H1 (cell line): ENCODE results near the gene ICAM3. TPM values are rescaled to one million over a fixed set of nuclear protein-coding genes. Genes with fewer than 3 reads are reported as not detected.

ENCODE experiments used
- BRCA1 ChIP-seq: IDR thresholded peaks from 2 replicates; pipeline ENCODE4 v1.6.1; 2012; ENCODE audit warnings: low read depth, low read length, improper control_type of control experiment
- CHD7 ChIP-seq: fragments of 300-600 bp; sonication (generic); IDR thresholded peaks from 2 replicates; pipeline ENCODE4 v1.7.1; 2012; ENCODE audit warnings: low read length, moderate library complexity, mild to moderate bottlenecking, inconsistent platforms; ENCODE audit not compliant: insufficient replicate concordance
- EGR1 ChIP-seq: IDR thresholded peaks from 2 replicates; pipeline ENCODE4 v1.6.1; 2011; ENCODE audit warnings: low read depth, low read length, borderline replicate concordance
- GABPA ChIP-seq: IDR thresholded peaks from 2 replicates; pipeline ENCODE4 v1.6.1; 2011; ENCODE audit warnings: mild to moderate bottlenecking, low read length, moderate library complexity, borderline replicate concordance; ENCODE audit not compliant: insufficient read depth
- HDAC6 ChIP-seq: IDR thresholded peaks from one replicate; pipeline ENCODE4 v1.7.1; 2012; ENCODE audit warnings: low read depth, mild to moderate bottlenecking, inconsistent platforms, low read length, moderate library complexity
- JUN ChIP-seq: IDR thresholded peaks from 2 replicates; pipeline ENCODE4 v1.6.1; 2011; ENCODE audit warnings: low read depth, mild to moderate bottlenecking, improper control_type of control experiment, low read length
- MAFK ChIP-seq: IDR thresholded peaks from 2 replicates; pipeline ENCODE4 v1.6.1; 2012; ENCODE audit warnings: low read depth, mild to moderate bottlenecking, improper control_type of control experiment, low read length
- polyA plus RNA-seq, 7 experiments: library from polyadenylated mRNA; depleted of rRNA in 3 of 7; stranded (reverse) in 5 of 7; unstranded in 2 of 7; fragments of >200 nt in 5 of 7; fragments of 200-250 nt in 2 of 7; gene quantifications; 1 replicate in 5 of 7; 2 replicates in 1 of 7; 4 replicates in 1 of 7; pipeline versions ENCODE4 v1.2.1 to v1.2.3, GENCODE V29; 2011 to 2013; ENCODE audit warnings: missing spikeins in 2 of 7, mixed read lengths in 2 of 7
- total RNA-seq: library from RNA; stranded (reverse); fragmentation: NEBNext Ultra II Directional; extraction: Animal tissue kit (Norgen Biotek cat#: 25700); gene quantifications from 2 replicates; pipeline ENCODE4 v1.2.1, GENCODE V29; 2021
- TF ChIP-seq, protein P1 (sequence below): IDR thresholded peaks from 2 replicates; pipeline ENCODE4 v1.6.1; 2012; ENCODE audit warnings: low read length, inconsistent platforms
- TF ChIP-seq, protein P2 (sequence below): IDR thresholded peaks from 2 replicates; pipeline ENCODE4 v1.6.1; 2011; ENCODE audit warnings: low read depth, mild to moderate bottlenecking, low read length; ENCODE audit not compliant: insufficient read depth

Gene ICAM3
- total and polyA plus RNA-seq, 2 of the 8 experiments (the other 6 are each of a cell fraction or from before 2014, with no cell fraction given) = 15.4 to 16.5 TPM

DNA sequence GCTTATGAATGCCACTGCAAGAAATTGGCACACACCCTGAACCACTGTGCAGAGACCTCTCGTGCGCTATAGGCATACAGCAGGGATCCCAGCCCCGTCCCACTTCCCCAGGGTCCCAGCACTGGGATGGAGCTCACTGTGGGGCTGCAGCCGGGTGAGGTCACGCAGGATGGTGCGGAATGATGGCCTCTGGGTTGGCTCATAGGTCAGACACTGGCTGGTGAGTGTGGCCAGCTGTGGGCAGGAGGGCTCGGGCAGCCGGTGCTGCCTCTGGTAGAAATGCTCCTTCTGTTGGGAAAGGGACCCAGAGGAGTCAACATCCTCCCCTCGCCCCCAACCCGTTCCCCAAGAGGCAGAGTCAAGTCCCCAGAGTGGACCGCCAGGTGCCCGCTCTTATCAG is 17.0 kb upstream of the ICAM3 start (continued):
- no peak for TF ChIP-seq CHD7
- no peak for TF ChIP-seq MAFK
- TF ChIP-seq, protein P1, sequence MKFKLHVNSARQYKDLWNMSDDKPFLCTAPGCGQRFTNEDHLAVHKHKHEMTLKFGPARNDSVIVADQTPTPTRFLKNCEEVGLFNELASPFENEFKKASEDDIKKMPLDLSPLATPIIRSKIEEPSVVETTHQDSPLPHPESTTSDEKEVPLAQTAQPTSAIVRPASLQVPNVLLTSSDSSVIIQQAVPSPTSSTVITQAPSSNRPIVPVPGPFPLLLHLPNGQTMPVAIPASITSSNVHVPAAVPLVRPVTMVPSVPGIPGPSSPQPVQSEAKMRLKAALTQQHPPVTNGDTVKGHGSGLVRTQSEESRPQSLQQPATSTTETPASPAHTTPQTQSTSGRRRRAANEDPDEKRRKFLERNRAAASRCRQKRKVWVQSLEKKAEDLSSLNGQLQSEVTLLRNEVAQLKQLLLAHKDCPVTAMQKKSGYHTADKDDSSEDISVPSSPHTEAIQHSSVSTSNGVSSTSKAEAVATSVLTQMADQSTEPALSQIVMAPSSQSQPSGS = no peak
- TF ChIP-seq JUN = no peak
- TF ChIP-seq HDAC6 = no peak
- TF ChIP-seq, protein P2, sequence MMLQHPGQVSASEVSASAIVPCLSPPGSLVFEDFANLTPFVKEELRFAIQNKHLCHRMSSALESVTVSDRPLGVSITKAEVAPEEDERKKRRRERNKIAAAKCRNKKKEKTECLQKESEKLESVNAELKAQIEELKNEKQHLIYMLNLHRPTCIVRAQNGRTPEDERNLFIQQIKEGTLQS = no peak
- TF ChIP-seq BRCA1 = no peak
- no peak for TF ChIP-seq GABPA
- no peak for TF ChIP-seq EGR1
